Transverse colon (tissue), 4 donors: ENCODE results near the gene SDCCAG8. TPM values are rescaled to one million over a fixed set of nuclear protein-coding genes. Genes with fewer than 3 reads are reported as not detected.

Experiments
- DNase-seq: peaks from one replicate; pipeline ENCODE4 v3.0.0-alpha.2; 2019
- H3K27ac ChIP-seq, 4 donors: fragments of 200-600 bp; sonication (generic); 2 replicates each; pipeline ENCODE4 v1.5.1; 2016 to 2018; ENCODE audit warnings: inconsistent platforms in 4 of 4
- H3K27me3 ChIP-seq: fragments of 200-600 bp; sonication (generic); 2 replicates; pipeline ENCODE4 v1.5.1; 2017; ENCODE audit warnings: inconsistent platforms
- H3K36me3 ChIP-seq, 4 donors: fragments of 200-600 bp; sonication (generic); 2 replicates each; pipeline ENCODE4 v1.5.1; 2017 to 2019; ENCODE audit warnings: inconsistent platforms in 4 of 4
- H3K4me1 ChIP-seq, 4 donors: fragments of 200-600 bp; sonication (generic); 2 replicates each; pipeline ENCODE4 v1.5.1; 2017 to 2020; ENCODE audit warnings: inconsistent platforms in 4 of 4
- H3K4me3 ChIP-seq, 4 donors: fragments of 200-600 bp; sonication (generic); 1 replicate in 1 of 4; 2 replicates in 3 of 4; pipeline versions ENCODE4 v1.5.1 to v1.6.1; 2017 to 2019; ENCODE audit warnings: inconsistent platforms in 4 of 4
- H3K9me3 ChIP-seq, 2 donors: fragments of 200-600 bp; sonication (generic); 2 replicates each; pipeline ENCODE4 v1.5.1; 2017 to 2019; ENCODE audit warnings: inconsistent platforms in 2 of 2
- EP300 ChIP-seq: sonication (generic); formaldehyde crosslinking; IDR thresholded peaks from one replicate; pipeline ENCODE4 v1.6.1; 2017; ENCODE audit warnings: antibody characterized with exemption, low read depth
- POLR2A ChIP-seq: fragments of 450-650 bp; IDR thresholded peaks from one replicate; pipeline ENCODE4 v1.6.1; 2016; ENCODE audit warnings: antibody characterized with exemption, mild to moderate bottlenecking, moderate library complexity
- POLR2AphosphoS5 ChIP-seq, 3 donors: sonication (generic); formaldehyde crosslinking; IDR thresholded peaks; one replicate each; pipeline ENCODE4 v1.6.1; 2016; ENCODE audit warnings: antibody characterized with exemption in 3 of 3
- WGBS, 2 donors: methylation state at CpG; one replicate each; pipeline ENCODE4 v1.1.5; 2018; ENCODE audit warnings: low coverage in 1 of 2; 5-methylcytosine and 5-hydroxymethylcytosine counted together
- in situ Hi-C, 4 donors: fragments of 200-750 bp; cut with MboI; loops; one replicate each; pipeline versions ENCODE4 v1.15.0 to v1.15.1; 2017; ENCODE audit warnings: low sequenced_read_pairs in 3 of 4, low pct_ligation_motif_present in 1 of 4, low pct_unique_long_range_greater_than_20kb in 1 of 4
- intact Hi-C: fragments of 100-400 bp; cut with DNase I; formaldehyde crosslinking; loops from one replicate; pipeline ENCODE4 v1.15.1; 2023; ENCODE audit warnings: low total_unique reads
- total RNA-seq, 4 donors: library from RNA; depleted of rRNA; stranded (reverse); fragments of >200 nt; gene quantifications; one replicate each; pipeline ENCODE4 v1.1.0, GENCODE V29; 2016
- TF ChIP-seq, protein P1 (sequence below), 5 experiments: fragments of 200-600 bp in 3 of 5; fragments of 450-650 bp in 2 of 5; sonication (generic) in 3 of 5; IDR thresholded peaks; 1 replicate in 2 of 5; 2 replicates in 3 of 5; pipeline ENCODE4 v1.5.1; 2016 to 2017; ENCODE audit warnings: antibody characterized with exemption in 5 of 5, inconsistent platforms in 3 of 5, mild to moderate bottlenecking in 2 of 5, moderate library complexity in 1 of 5

The SDCCAG8 gene
- total RNA-seq, 4 donors from 2014 or later = 28.8 to 101 (median 42.5) TPM

DNA sequence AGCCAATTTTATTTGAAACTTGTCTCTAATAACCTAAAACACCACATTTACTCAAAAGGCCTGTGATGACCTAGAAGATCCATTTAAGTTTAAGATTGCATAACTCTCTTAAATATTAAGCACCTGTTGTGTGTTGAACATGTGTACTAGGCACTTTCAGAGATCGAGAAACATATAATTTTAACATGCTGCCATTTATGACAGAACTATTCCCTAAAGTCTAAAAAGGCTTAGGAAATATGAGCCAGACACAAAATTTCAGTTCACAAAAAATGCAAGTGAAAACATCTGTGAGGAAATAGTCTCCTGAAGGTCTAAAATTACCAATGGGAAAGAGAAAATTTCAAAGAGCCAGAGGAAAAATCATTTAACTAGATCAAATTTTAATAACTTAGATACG is 38.5 kb upstream of the SDCCAG8 start:
- no peak for TF ChIP-seq EP300
- TF ChIP-seq, protein P1, sequence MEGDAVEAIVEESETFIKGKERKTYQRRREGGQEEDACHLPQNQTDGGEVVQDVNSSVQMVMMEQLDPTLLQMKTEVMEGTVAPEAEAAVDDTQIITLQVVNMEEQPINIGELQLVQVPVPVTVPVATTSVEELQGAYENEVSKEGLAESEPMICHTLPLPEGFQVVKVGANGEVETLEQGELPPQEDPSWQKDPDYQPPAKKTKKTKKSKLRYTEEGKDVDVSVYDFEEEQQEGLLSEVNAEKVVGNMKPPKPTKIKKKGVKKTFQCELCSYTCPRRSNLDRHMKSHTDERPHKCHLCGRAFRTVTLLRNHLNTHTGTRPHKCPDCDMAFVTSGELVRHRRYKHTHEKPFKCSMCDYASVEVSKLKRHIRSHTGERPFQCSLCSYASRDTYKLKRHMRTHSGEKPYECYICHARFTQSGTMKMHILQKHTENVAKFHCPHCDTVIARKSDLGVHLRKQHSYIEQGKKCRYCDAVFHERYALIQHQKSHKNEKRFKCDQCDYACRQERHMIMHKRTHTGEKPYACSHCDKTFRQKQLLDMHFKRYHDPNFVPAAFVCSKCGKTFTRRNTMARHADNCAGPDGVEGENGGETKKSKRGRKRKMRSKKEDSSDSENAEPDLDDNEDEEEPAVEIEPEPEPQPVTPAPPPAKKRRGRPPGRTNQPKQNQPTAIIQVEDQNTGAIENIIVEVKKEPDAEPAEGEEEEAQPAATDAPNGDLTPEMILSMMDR (IDR thresholded peaks at IDR 0.05) = no peak
- TF ChIP-seq POLR2A = no peak
- no peak for TF ChIP-seq POLR2AphosphoS5 (IDR thresholded peaks at IDR 0.05)
- DNase-seq = no peak
- Histone ChIP-seq H3K36me3 (peaks cover 0 to 14% (median 4%) of the 10 kb centered on the region in 4 donors), H3K9me3 (no peaks in the 10 kb centered on the region), H3K4me1 (no peaks in the 10 kb centered on the region), H3K27me3 (no peaks in the 10 kb centered on the region), H3K4me3 (no peak overlapping the region), H3K27ac (no peak overlapping the region)
- intact Hi-C loops = no loop called here
- 83 to 90% methylated on average over 2 of the region's 2 CpGs for WGBS, 2 donors
- in situ Hi-C loops = no loop called here

DNA sequence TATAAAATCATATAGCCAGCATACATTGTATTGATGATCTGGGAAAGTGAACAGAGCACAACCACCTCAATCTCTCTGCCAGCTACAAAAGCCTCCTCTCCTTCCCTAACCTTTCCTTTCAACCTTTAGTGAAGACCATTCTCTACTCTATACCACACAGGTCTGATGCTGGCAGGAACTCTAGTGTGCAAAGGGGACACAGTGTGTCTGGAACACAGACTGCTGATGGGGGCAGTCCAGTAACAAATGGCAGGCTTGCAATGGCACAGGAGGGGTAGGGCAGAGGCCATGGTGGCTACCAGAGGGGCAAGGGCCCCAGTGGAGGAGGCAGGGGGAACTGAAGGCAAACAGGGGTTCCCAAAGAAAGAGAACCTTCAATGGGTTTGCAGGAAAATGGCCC is 37.8 kb upstream of the SDCCAG8 start:
- H3K4me3 ChIP-seq = no peak overlapping the region
- intact Hi-C loops = no loop called here
- H3K27me3 ChIP-seq = no peaks in the 10 kb centered on the region
- H3K36me3 ChIP-seq = peaks cover 0 to 14% (median 4%) of the 10 kb centered on the region in 4 donors
- TF ChIP-seq, protein P1 (IDR thresholded peaks at IDR 0.05) = no peak
- TF ChIP-seq EP300 (no peak), POLR2AphosphoS5 (IDR thresholded peaks at IDR 0.05) (no peak), POLR2A (no peak)
- in situ Hi-C loops = no loop called here
- DNase-seq = no peak
- no peak overlapping the region for H3K27ac ChIP-seq
- H3K9me3 ChIP-seq = no peaks in the 10 kb centered on the region
- H3K4me1 ChIP-seq = no peaks in the 10 kb centered on the region

DNA sequence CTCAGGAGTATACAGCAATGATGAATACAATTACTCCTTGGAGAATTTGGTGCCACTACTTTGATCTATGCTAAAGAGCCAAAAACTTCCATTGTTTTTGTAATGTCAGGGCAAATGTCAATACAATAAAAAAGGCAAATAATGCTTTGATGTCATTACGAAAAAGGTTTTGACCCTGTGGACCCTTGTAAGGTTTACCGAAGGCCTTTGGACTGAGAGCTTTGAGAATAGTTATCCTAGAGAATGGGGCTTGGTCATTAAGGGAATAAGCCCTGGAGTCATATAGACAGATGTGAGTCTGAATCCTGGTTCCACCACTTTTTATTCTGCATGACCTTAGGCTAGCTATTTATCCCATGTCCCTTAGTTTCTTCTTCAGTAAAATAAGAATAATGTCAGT is 28.2 kb upstream of the SDCCAG8 start:
- no peak for DNase-seq
- H3K4me1 ChIP-seq = no peaks in the 10 kb centered on the region
- intact Hi-C loops (no loop called here), in situ Hi-C loops (no loop called here)
- TF ChIP-seq POLR2A = no peak
- no peaks in the 10 kb centered on the region for H3K27me3 ChIP-seq
- 70 to 75% methylated on average over 2 of the region's 2 CpGs for WGBS, 2 donors
- H3K9me3 ChIP-seq = peaks cover 25 to 27% of the 10 kb centered on the region in 2 donors
- H3K4me3 ChIP-seq = no peak overlapping the region
- H3K27ac ChIP-seq = no peak overlapping the region
- no peaks in the 10 kb centered on the region for H3K36me3 ChIP-seq

DNA sequence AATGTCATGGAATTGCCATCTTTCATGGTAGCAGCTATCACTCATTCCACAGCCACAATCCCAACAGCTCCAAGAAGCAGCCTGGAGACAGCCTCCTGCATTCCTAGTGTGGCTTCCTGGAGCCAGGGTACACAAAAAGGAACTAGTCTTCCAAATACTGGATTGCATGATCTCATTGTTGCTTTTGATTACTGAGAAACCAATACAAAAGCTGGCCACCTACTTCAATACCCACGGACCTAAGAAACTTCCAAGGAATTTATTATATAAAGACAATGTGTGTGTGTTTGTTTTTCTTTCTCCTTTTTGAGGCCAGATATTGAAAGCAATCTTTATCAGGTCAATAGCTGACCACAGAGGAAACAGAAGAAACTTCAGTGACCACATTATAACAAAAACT is 26.3 kb upstream of the SDCCAG8 start:
- no peak for DNase-seq
- intact Hi-C loops = no loop called here
- Histone ChIP-seq H3K4me3 (no peak overlapping the region), H3K4me1 (no peaks in the 10 kb centered on the region), H3K27ac (no peak overlapping the region), H3K27me3 (no peaks in the 10 kb centered on the region), H3K9me3 (peaks cover 25 to 27% of the 10 kb centered on the region in 2 donors), H3K36me3 (no peaks in the 10 kb centered on the region)
- TF ChIP-seq POLR2AphosphoS5 (IDR thresholded peaks at IDR 0.05) (no peak), EP300 (no peak), POLR2A (no peak)
- TF ChIP-seq, protein P1 (IDR thresholded peaks at IDR 0.05) = no peak
- in situ Hi-C loops = no loop called here
- 95 to 100% methylated on average over 1 of the region's 1 CpG for WGBS, 2 donors

DNA sequence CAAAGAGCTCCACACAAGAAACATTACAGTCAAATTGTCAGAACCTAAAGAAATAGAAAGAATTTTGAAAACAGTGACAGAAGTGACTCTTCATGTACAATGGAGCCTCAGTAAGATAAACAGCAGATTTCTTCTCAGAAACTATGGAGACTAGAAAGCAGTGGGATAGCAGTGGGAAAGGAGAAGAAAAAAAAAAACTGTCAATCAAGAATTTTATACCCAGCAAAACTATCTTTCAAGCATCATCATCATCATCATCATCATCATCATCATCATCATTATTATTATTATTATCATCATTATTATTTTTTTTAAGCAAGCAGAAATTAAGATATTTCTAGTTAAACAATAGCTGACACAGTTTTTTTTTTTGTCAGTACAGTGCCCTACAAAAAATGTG is 24.9 kb upstream of the SDCCAG8 start:
- no peaks in the 10 kb centered on the region for H3K36me3 ChIP-seq
- no peak overlapping the region for H3K27ac ChIP-seq
- no peak overlapping the region for H3K4me3 ChIP-seq
- intact Hi-C loops = no loop called here
- in situ Hi-C loops = no loop called here
- H3K4me1 ChIP-seq = peaks cover 0 to 11% (median 4%) of the 10 kb centered on the region in 4 donors
- no peak for DNase-seq
- no peaks in the 10 kb centered on the region for H3K27me3 ChIP-seq
- H3K9me3 ChIP-seq = peaks cover 25 to 27% of the 10 kb centered on the region in 2 donors
- TF ChIP-seq POLR2A (no peak), EP300 (no peak), POLR2AphosphoS5 (IDR thresholded peaks at IDR 0.05) (no peak)
- TF ChIP-seq, protein P1 (IDR thresholded peaks at IDR 0.05) = no peak
